RWPE1 (cell line): ENCODE results near the gene ALDH1A3.

Experiments
- CTCF ChIA-PET: fragments of 350-600 bp; sonication (Branson Sonifier 250); formaldehyde crosslinking; extraction: SDS; loops from one replicate; lab custom pipeline; 2021; lab: Yijun Ruan, JAX
- POLR2A ChIA-PET: fragments of 400-600 bp; formaldehyde crosslinking; extraction: SDS; loops from one replicate; lab custom pipeline; 2020; ENCODE audit warnings: antibody characterized with exemption; ENCODE audit not compliant: low non-redundant PET; lab: Yijun Ruan, JAX
- DNase-seq: peaks from one replicate; pipeline ENCODE4 v3.0.0; 2012; ENCODE audit warnings: low spot score
- H3K27ac ChIP-seq: fragments of 450-650 bp; 2 replicates; pipeline ENCODE4 v1.5.1; 2017
- TF ChIP-seq, protein P1 (sequence below): fragments of 450-650 bp; conservative IDR thresholded peaks from 2 replicates; pipeline ENCODE4 v1.5.1; 2017; ENCODE audit warnings: low read depth, mild to moderate bottlenecking

The ALDH1A3 gene

DNA sequence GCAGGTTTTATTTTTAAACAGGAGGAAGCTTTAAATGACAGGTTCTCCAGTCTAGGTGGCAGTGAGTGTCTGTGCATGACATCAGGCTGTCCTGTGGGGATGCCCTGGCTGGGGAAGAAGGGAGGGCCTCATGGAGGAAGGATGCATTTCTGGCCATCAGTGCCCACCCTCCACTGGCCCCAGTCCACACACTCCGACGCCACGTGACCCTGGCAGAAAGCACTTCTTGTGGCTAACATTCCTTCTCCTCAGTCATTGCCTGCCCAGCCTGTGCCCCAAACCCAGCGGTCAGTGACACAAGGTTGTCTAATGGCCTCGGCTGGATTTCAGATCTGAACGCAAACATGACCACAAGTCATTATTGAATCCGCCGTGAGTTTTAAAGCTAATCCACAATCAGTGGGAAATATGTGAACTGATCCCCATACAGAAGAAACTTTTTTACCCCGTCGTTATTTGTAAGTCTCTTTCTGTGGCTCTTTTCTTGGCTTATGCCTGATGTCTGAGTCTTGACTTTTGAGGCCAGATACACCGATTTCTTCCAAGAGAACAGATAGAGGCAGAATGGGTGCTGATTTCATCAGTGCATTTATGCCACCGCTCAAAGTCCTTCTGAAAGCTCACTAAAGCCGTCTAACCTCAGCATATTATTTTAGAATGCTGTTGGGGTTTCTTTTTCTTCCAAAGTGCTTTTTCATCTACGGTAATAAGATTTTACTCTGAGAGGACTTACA lies 22.2 kb downstream of the ALDH1A3 start:
- peak overlapping the region; percentile 96 for H3K27ac ChIP-seq
- no peak for DNase-seq
- TF ChIP-seq, protein P1, sequence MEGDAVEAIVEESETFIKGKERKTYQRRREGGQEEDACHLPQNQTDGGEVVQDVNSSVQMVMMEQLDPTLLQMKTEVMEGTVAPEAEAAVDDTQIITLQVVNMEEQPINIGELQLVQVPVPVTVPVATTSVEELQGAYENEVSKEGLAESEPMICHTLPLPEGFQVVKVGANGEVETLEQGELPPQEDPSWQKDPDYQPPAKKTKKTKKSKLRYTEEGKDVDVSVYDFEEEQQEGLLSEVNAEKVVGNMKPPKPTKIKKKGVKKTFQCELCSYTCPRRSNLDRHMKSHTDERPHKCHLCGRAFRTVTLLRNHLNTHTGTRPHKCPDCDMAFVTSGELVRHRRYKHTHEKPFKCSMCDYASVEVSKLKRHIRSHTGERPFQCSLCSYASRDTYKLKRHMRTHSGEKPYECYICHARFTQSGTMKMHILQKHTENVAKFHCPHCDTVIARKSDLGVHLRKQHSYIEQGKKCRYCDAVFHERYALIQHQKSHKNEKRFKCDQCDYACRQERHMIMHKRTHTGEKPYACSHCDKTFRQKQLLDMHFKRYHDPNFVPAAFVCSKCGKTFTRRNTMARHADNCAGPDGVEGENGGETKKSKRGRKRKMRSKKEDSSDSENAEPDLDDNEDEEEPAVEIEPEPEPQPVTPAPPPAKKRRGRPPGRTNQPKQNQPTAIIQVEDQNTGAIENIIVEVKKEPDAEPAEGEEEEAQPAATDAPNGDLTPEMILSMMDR, result no peak
- ChIA-PET CTCF (interaction anchor here (0.6 to 3.4 kb wide), 2 partner anchors 87 to 107 kb away, joined by 4 to 11 read pairs; no protein-coding TSS in a partner anchor), POLR2A (interaction anchor here (0.6 kb wide), 1 partner anchor 286 kb away, joined by 4 read pairs; no protein-coding TSS in a partner anchor)

DNA sequence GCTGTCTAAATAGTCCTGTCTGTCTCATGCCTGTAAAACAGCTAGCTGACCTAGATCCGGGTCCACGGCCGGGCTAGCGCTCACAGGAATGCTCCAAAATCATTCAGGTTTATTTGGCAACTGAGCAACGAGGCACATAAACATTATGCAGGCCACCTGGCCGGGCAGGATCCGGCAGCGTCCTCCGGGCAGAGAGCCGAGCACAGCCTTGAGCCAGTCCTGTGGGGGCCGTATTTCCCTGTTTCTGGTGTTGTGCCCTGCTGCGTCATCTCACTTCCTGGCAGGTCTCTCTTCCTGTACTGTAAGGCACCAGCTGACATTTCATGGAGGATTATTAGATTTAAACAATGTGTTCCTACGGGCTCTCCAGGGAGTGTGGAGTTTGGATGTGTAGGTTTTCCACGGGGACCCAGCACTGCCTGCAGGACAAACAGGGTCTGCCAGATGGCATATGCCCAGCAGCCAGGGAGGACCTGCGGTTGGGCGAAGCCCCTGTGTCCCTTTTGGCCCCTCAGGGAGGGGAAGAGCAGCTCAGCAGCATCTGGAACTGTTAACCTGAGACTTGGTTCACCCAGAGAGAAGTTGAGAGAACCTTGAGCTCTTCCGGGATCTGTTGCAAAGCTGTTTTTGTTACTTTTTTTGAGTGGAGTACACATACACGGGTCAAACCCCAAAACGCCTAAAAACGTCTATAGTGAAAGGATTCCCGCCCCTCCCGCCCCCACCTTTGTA lies 23.0 kb downstream of the ALDH1A3 start:
- TF ChIP-seq, protein P1, result no peak
- ChIA-PET POLR2A (interaction anchor here (0.6 kb wide), 1 partner anchor 286 kb away, joined by 4 read pairs; no protein-coding TSS in a partner anchor), CTCF (interaction anchor here (0.6 to 3.4 kb wide), 2 partner anchors 46 to 106 kb away, joined by 3 to 11 read pairs; no protein-coding TSS in a partner anchor)
- H3K27ac ChIP-seq, result peak overlapping the region; percentile 96
- peak; percentile 86 for DNase-seq

DNA sequence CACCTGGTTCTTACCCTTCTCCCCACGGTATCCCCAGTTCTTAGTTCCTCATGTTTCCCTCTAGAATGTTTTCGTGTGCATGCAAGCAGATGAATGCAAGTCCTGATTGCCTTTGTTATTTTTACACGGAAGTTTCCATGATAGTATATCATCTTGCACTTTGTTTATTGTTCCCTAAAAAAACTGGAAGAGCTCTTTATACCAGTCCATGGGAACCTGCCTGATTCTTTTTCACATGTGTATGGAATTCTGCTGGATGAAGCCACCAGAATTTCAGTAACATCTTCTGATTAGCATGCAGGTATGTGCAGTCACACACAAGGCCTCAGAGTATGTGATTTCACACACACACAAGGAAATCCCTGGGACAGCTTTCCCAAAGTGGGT lies 23.5 kb downstream of the ALDH1A3 start:
- ChIA-PET CTCF (interaction anchor here (0.6 to 3.4 kb wide), 2 partner anchors 47 to 105 kb away, joined by 3 to 11 read pairs; no protein-coding TSS in a partner anchor), POLR2A (no interaction called here)
- H3K27ac ChIP-seq, result peak overlapping the region; percentile 96
- TF ChIP-seq, protein P1, result no peak
- DNase-seq, result no peak

DNA sequence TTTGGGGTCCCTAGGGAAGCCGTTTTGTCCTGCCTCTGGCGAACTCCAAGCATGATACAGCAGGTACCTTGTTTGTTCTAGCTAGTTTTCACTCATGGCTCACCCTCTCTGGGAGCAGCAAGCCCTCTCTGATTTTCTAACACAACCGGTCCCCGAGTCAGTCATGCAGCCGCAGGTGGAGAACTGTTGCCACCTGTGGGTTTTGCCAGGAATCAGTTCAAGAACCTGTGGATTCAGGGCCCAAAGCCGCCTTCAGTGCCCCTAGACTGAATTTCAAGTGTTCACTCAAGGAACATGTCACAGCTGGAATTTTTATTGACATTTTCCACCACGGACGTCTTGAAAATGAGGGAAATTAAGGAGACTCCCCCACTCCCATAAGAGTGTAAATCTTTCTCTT lies 26.2 kb downstream of the ALDH1A3 start:
- POLR2A ChIA-PET, result no interaction called here
- CTCF ChIA-PET, result interaction anchor here (0.9 kb wide), 1 partner anchor 101 kb away, joined by 3 read pairs; no protein-coding TSS in a partner anchor
- no peak for DNase-seq
- TF ChIP-seq, protein P1, result no peak
- 0 out of 2 replicates have a peak overlapping the region, but pooled peaks have one; percentile 2 for H3K27ac ChIP-seq

DNA sequence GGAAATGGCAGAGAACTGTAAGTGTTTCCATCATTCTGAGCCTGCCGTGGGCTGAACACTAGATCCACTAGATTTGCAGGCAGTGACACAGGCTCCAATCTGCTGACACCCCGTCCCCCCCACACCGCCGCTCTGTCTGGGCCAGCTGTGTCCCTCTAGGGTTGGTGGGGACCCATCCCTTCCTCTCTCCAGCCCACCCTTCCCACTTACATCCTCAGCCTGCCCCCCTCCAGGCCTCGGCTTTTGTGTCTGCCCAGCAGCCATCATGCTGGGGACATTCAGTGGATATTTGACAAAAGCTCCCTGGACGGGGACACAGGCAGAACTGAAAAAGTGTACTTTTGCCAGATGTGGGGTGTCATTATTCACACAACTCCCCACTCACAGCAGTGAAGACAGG lies 28.8 kb downstream of the ALDH1A3 start:
- no peak for DNase-seq
- TF ChIP-seq, protein P1, result no peak
- H3K27ac ChIP-seq, result peak overlapping the region; percentile 22; the same call in 1 of the 2 replicates
- ChIA-PET POLR2A (no interaction called here), CTCF (no interaction called here)

DNA sequence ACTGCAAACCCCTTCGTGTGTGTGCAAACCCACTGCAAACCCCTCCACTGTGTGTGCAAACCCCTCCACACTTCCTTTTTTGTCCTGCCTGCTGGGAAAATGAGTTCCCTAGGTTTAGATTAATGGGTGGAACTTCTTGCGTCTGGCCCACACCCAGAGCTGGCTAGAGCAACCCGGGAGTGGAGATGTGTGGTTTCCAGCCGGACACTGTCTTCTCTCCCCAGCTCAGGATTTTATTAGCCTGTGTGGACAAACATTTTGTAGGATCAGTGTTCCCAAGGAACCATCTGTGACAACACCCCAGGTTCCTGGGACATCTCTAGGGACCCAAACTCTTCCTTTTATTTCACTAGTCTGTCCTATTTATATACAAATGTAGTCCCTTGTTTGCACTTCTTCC lies 29.9 kb downstream of the ALDH1A3 start:
- TF ChIP-seq, protein P1, result no peak
- DNase-seq, result no peak
- ChIA-PET CTCF (no interaction called here), POLR2A (no interaction called here)
- no peak overlapping the region for H3K27ac ChIP-seq
